Ishikawa (cell line): Measurements from ENCODE around the gene DDX41.

Experiments
- CEBPB ChIP-seq: IDR thresholded peaks from 2 replicates; pipeline ENCODE4 v1.6.1; 2012
- CREB1 ChIP-seq: IDR thresholded peaks from 2 replicates; pipeline ENCODE4 v1.6.1; 2012; ENCODE audit warnings: low read depth
- EGR1 ChIP-seq: IDR thresholded peaks from 2 replicates; pipeline ENCODE4 v1.6.1; 2012
- EP300 ChIP-seq: IDR thresholded peaks from 2 replicates; pipeline ENCODE4 v1.6.1; 2012; ENCODE audit warnings: borderline replicate concordance
- FOXM1 ChIP-seq: IDR thresholded peaks from 2 replicates; pipeline ENCODE4 v1.6.1; 2012; ENCODE audit warnings: low read depth, borderline replicate concordance
- NFIC ChIP-seq: IDR thresholded peaks from 2 replicates; pipeline ENCODE4 v1.6.1; 2012
- RAD21 ChIP-seq: IDR thresholded peaks from 2 replicates; pipeline ENCODE4 v1.6.1; 2012; ENCODE audit warnings: low read depth
- TAF1 ChIP-seq: IDR thresholded peaks from 2 replicates; pipeline ENCODE4 v1.6.1; 2012; ENCODE audit warnings: low read depth, mild to moderate bottlenecking
- TCF12 ChIP-seq: IDR thresholded peaks from 2 replicates; pipeline ENCODE4 v1.6.1; 2012; ENCODE audit warnings: low read depth
- TEAD4 ChIP-seq: IDR thresholded peaks from 2 replicates; pipeline ENCODE4 v1.6.1; 2012
- YY1 ChIP-seq: IDR thresholded peaks from 2 replicates; pipeline ENCODE4 v1.6.1; 2012; ENCODE audit warnings: low read depth
- ZBTB7A ChIP-seq: IDR thresholded peaks from 2 replicates; pipeline ENCODE4 v1.6.1; 2012; ENCODE audit warnings: low read depth
- TF ChIP-seq, protein P1 (sequence below): IDR thresholded peaks from 2 replicates; pipeline ENCODE4 v1.6.1; 2012
- TF ChIP-seq, protein P2 (sequence below): IDR thresholded peaks from 2 replicates; pipeline ENCODE4 v1.6.1; 2012
- TF ChIP-seq, protein P3 (sequence below): IDR thresholded peaks from 2 replicates; pipeline ENCODE4 v1.6.1; 2012; ENCODE audit warnings: low read depth, mild to moderate bottlenecking

Gene DDX41

DNA sequence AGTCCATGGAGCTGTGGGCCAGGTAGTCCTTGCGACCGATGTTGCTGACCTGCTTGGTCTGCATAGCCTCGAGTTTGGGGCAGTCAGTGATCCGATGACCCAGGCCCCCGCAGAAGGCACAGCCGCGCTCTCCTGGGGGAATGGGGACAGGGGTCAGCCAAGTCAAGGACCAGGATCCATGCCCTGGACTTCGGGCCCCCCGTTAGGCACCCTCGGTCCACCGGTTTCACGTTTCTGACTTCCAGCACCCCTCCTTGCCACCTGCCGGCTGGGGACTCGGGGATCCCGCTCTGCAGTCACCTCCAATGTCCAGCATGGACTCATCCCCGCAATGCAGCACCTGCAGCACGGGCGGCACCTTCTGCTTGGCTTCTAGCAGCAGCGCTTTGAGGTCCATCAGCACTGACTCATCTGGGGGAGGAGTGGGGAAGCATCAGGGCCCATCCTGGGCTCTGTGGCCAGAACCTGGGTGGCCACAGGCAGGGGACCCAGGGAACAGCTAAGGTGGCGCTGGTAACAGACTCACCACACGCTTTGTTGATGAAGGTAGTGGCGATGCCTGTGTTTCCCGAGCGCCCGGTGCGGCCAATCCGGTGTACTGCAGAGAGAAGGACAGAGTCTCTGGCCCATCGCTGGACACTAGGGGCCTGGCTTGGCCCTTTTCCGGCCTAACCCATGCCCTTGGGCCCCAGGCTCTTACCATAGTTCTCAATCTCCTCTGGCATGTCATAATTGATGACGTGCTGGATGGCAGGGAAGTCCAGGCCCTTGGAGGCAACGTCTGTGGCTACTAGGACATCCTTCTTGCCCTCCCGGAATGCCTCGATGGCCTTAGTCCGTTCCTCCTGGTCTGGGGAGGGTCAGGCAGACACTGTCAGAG is 4.7 kb downstream of the DDX41 start:
- TF ChIP-seq RAD21 (no peak), TCF12 (no peak), FOXM1 (no peak), TAF1 (no peak), YY1 (no peak), TEAD4 (no peak), ZBTB7A (no peak), NFIC (no peak), EP300 (no peak), EGR1 (no peak)
- TF ChIP-seq, protein P1, sequence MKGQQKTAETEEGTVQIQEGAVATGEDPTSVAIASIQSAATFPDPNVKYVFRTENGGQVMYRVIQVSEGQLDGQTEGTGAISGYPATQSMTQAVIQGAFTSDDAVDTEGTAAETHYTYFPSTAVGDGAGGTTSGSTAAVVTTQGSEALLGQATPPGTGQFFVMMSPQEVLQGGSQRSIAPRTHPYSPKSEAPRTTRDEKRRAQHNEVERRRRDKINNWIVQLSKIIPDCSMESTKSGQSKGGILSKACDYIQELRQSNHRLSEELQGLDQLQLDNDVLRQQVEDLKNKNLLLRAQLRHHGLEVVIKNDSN: no peak
- TF ChIP-seq, protein P2, sequence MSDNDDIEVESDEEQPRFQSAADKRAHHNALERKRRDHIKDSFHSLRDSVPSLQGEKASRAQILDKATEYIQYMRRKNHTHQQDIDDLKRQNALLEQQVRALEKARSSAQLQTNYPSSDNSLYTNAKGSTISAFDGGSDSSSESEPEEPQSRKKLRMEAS: no peak
- TF ChIP-seq, protein P3, sequence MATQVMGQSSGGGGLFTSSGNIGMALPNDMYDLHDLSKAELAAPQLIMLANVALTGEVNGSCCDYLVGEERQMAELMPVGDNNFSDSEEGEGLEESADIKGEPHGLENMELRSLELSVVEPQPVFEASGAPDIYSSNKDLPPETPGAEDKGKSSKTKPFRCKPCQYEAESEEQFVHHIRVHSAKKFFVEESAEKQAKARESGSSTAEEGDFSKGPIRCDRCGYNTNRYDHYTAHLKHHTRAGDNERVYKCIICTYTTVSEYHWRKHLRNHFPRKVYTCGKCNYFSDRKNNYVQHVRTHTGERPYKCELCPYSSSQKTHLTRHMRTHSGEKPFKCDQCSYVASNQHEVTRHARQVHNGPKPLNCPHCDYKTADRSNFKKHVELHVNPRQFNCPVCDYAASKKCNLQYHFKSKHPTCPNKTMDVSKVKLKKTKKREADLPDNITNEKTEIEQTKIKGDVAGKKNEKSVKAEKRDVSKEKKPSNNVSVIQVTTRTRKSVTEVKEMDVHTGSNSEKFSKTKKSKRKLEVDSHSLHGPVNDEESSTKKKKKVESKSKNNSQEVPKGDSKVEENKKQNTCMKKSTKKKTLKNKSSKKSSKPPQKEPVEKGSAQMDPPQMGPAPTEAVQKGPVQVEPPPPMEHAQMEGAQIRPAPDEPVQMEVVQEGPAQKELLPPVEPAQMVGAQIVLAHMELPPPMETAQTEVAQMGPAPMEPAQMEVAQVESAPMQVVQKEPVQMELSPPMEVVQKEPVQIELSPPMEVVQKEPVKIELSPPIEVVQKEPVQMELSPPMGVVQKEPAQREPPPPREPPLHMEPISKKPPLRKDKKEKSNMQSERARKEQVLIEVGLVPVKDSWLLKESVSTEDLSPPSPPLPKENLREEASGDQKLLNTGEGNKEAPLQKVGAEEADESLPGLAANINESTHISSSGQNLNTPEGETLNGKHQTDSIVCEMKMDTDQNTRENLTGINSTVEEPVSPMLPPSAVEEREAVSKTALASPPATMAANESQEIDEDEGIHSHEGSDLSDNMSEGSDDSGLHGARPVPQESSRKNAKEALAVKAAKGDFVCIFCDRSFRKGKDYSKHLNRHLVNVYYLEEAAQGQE: no peak

DNA sequence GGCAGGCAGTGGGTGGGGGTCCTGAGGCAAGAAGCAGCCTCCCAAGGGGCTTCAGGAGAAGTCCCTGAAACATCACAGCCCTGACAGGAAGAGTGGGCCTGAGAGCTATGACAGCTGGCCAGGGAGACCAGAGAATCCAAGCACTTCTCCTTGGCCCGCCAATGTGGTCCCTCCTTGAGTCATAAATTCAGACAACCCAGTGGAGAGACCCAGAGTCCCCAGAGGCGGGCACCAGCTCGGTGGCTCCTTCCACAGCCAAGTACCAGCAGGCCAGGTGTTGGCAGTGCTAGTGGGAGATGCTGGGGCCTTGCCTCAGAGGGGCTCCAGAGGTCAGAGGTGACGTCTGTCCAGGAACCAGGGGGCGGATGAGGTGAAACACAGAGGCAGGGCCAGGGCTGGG is 5.6 kb downstream of the DDX41 start:
- TF ChIP-seq EGR1: no peak
- TF ChIP-seq, protein P2: no peak
- no peak for TF ChIP-seq TAF1
- no peak for TF ChIP-seq ZBTB7A
- TF ChIP-seq RAD21: no peak
- TF ChIP-seq NFIC: no peak
- no peak for TF ChIP-seq TCF12
- TF ChIP-seq TEAD4: no peak
- no peak for TF ChIP-seq EP300
- TF ChIP-seq, protein P1: no peak
- TF ChIP-seq CEBPB: no peak
- no peak for TF ChIP-seq FOXM1
- no peak for TF ChIP-seq YY1
- no peak for TF ChIP-seq CREB1

DNA sequence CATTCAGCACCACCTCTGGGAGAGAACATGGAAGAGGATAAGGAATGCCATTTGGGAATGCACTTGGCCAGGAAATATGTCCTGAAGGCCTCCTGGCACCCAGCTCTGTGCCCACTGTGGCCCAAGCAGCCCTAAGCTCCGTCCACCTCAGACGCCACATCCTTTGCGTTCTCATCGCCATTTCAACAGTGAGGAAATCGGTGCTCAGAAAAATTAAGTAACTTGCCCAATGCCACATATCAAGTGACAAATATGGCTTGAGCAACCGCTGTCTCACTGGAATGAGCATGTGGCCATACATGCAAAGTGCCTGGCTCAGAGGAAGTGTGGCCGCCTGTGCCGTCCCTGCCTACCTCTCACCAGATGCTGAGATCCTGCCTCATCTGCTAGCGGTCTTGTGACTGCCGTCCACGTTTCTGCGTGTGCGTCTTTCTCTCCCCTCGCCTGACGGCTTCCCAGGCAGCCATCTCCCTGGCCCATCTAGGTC is 6.2 kb downstream of the DDX41 start:
- no peak for TF ChIP-seq CEBPB
- TF ChIP-seq YY1: no peak
- TF ChIP-seq, protein P3: no peak
- no peak for TF ChIP-seq CREB1
- no peak for TF ChIP-seq RAD21
- no peak for TF ChIP-seq TEAD4
- TF ChIP-seq TCF12: no peak
- no peak for TF ChIP-seq ZBTB7A
- TF ChIP-seq FOXM1: no peak
- TF ChIP-seq, protein P1: no peak
- no peak for TF ChIP-seq TAF1

DNA sequence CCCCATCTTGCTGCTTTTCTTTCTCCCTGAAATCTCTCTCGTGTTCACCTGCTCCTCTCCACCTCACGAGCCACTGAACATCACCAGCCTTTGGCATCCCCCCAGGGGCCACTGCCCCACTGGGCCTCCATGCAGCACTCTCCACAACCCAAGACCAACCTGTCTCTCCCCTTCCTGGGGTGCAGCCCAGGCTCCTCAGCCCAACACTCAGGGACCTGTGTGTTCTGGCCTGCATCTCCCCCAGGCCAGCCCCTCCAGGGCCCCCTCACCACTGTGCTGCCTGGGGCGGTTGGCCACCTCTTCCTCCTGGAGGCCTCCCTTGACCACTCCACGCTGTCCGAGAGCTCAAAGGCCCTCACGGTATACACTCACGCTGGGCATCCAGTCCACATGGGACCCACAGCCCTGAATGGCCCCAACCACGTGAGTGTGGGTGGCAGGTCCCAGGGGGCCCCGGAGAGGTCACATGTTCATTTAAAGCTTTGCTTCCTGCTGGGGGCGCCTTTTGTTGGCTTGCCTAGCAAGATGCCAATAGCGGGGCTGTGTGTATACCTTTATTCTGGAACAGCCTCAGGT is 6.7 kb downstream of the DDX41 start:
- TF ChIP-seq TAF1 (no peak), NFIC (no peak), CREB1 (no peak), TCF12 (no peak), CEBPB (no peak), ZBTB7A (no peak), YY1 (no peak), EGR1 (no peak)
- TF ChIP-seq, protein P2: no peak
- TF ChIP-seq, protein P1: no peak
